ENCODE data around the gene TAF6L. TPM values are rescaled to one million over a fixed set of nuclear protein-coding genes. Genes with fewer than 3 reads are reported as not detected.
"Not testable (repeated sequence)": the region's sequence is repeated elsewhere in the genome, so short reads cannot be mapped to it uniquely, and the experiment has no call there.

Gene TAF6L
- total RNA-seq, 2 donors from 2014 or later: 8.1 to 11.0 TPM

DNA sequence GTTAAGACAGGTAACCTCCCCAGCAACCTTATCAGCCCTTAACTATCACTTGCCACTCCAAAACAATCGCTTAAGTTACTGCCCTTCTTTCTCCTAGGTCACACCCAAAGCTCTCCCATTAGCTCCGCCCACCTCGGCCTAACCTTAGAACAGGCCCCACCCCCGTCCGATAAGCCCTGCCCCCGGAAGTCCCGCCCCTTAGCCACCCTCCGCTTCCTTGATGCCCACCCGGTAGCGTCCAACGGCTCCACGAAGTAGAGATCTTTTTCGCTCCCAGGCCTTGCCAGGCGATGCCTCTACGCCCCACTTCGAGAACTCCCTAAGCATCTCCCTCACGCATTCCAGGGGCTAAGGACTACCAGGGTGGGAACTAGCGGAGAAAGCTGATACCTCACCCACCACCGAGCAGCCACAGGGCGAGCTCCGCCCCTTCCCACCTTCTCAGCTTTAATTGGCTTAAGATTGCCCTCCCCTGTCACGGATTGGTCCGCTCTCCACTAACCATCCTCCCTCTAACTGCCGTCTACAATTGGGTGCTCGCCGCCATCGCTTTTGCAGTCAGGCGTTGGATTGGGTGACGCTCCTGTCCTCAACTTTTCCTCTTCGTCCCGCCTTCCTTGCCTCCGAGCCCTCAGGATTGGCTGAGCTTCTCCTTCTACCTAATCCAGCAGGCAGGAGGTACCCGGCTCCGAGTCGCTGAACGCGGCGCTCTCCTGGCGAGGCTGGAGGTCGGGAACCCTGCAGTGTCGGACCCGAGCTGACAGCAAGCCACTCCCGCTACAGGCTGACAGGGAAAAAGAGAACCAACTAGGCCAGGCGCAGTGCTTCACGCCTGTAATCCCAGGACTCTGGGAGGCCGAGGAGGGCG, 17.2 kb upstream of the TAF6L start, which contains the start of gene ZBTB3:
Gene ZBTB3, minus strand, starts transcription at position 425 of the 868 bp plus-strand sequence. CDS start 496 bp downstream, outside the sequence.
- peak; percentile 99 for ATAC-seq
- peak; percentile 97 for DNase-seq
- intact Hi-C loops (cut with DNase I): no loop called here

DNA sequence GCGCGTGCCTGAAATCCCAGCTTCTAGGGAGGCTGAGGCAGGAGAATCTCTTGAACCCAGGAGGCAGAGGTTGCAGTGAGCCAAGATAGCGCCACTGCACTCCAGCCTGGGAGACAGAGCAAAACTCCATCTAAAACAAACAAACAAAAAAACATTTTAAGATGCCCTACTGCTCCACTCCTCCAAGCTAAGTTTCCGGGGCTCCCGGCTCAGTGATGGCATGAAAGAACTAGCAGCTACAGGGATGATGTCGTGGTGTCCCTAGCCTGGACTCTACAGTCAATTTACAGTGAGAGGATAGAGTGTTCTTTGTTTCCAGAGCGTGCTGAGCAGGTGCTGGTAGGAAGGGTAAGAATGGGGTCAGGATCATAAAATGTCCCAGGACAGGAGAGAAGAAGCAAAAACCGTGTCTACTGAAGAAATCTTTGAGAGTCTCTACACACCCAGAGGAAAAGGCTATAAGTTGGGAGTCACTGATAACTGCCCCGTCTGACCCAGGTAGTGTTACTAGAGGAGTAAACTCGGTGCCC, 16.0 kb upstream of the TAF6L start:
- ATAC-seq: no peak

DNA sequence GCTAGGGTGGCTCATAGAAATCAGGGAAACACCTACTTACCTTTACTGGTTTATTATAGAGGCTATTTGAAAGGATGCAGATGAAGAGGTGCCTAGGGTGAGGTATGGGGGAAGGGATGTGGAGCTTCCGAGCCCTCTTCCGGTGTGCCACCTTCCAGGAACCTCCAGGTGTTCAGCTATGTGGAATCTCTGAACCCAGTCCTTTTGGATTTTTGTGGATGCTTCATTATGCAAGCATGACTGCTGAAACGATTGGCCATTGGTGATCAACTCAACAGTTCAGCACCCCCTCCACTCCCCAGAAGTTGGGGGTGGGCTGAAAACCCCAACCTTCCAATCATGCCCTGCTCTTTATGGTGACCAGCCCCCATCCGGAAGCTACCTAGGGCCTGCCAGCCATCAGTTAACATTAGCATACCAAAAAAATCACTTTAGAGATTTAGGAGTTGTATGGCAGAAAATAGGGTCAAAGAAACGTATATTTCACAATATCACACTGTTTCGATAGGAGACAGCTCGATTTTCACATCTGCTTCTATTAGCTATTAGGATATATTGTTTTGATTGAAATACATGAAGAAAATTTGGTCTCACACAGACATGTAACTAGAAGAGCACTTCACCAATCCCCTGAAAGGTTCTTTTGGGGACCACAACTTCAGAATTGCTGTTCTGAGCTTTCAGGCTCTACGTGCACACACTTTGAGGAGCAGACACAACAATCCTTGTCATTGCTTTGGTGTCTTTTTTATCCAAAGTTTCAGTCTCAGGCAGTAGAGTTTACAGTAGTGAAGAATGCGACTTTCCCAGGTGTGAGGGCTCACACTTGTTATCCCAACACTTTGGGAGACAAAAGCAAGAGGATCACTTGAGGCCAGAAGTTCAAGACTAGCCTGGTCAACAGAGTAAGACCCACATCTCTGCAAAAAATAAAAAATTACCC, 13.1 kb upstream of the TAF6L start:
- no peak for ATAC-seq
- DNase-seq: no peak
- intact Hi-C loops (cut with DNase I): no loop called here

More for the DNA sequence above, 16.0 kb upstream of the TAF6L start:
- no peak for DNase-seq
- intact Hi-C loops (cut with DNase I): no loop called here

DNA sequence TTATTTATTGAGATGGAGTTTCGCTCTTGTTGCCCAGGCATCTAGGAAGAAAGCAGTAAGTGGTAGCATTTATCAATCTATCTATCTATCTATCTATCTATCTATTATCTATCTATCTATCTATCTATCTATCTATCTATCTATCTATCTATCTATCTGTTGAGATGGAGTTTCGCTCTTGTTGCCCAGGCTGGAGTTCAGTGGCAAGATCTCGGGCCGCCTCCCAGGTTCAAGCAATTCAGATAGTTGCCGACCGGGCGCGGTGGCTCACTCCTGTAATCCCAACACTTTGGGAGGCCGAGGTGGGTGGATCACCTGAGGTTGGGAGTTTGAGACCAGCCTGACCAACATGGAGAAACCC, 10.3 kb upstream of the TAF6L start:
- intact Hi-C loops (cut with DNase I); DNase-seq: not testable (repeated sequence)

DNA sequence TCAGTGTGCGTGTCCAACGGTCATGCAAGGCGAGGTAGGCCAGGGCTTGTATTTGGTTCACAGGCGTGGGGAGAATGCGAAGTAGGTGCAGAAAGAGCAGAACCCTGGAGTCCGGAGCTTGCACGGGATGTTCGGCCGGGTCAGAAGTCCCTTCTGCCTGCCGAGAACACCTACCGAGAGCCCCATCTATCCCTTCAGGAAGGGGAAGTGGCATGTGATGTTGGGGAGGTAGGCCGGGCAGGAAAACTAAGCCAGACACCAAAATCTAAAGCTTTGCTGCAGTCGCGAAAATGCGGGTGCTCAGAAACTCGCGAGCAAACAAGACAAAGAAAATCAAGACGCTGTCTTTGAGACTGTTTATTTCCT, 435 bp upstream of the TAF6L start:
- DNase-seq: no peak
- ATAC-seq: peak; percentile 12 to 18
- intact Hi-C loops (cut with DNase I): no loop called here

More for the DNA sequence above, 10.3 kb upstream of the TAF6L start:
- ATAC-seq: not testable (repeated sequence)

DNA sequence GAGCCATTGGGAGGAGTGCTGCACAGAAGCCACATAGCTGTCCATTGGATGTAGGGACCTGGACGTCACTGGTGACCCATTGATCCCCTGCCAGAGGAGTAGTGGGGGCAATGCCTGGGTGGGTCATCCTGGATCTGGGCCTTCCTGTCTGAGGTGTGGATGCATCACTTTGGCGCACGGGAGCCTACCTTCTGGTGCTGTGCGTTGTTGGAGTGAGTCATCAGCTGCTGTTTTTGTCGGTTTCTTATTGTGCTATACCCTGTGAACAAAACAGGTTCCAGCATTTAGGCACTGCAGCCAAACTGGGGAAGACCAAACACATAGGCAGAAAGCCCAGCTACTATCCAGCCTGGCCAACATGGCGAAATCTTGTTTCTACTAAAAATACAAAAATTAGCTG, 3.2 kb downstream of the TAF6L start:
- DNase-seq: no peak
- ATAC-seq: no peak
- intact Hi-C loops (cut with DNase I): no loop called here

DNA sequence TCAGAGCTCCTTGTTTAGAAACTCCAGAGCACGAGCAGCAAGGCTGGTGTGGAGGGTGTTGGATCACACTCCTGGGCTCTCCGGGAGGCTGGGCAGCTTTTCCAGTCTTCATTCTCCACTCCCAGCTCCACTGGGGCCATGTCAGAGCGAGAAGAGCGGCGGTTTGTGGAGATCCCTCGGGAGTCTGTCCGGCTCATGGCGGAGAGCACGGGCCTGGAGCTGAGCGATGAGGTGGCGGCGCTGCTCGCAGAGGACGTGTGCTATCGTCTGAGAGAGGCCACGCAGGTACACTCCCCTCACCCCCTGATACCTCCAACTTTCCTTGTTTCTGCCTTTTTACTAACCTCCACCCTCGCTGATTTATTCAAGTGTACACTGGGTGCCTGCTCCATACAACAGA, 4.5 kb downstream of the TAF6L start:
- DNase-seq (no peak), ATAC-seq (no peak)
- intact Hi-C loops (cut with DNase I): no loop called here

DNA sequence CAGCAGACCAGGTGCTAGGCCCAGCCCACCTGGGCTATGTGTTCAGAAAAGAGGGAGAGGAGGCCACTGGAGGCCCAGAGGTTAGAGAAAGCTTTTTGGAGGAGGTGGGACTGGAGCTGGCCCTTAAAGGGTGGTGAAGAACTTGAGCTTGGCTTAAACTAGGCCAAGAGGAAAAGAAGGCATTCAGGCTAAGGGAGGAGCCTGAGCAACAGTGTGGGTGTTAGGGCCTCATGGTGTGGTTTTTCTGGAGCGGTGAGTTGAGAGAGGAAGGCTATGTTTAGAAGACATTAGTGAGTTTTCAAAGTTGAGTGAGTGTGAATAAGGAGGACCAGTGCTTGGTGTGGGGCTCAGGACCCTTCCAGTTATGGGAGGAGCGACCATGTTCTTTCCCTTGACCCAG, 6.2 kb downstream of the TAF6L start:
- DNase-seq (no peak), ATAC-seq (no peak)
- intact Hi-C loops (cut with DNase I): no loop called here

DNA sequence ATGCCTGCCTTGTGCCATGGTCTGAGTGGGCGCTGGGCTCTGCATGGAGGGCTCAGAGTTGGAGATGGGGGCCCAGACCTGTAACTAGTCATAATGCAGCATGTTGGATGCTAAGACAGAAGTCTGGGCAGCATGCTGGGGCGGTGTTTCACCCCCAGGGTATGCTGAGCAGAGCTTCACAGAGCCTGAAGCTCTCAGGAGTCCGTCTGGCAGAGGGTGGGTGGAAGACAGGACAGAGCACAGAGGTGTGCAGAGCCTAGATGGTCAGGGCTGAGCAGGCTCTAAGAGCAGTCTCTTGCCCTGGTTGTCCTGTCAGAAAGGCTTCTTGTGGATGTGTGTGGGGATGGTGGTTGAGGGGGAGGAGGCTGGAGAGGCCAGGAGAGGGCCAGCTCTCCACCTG, 7.2 kb downstream of the TAF6L start:
- DNase-seq (no peak), ATAC-seq (no peak)
- intact Hi-C loops (cut with DNase I): no loop called here

DNA sequence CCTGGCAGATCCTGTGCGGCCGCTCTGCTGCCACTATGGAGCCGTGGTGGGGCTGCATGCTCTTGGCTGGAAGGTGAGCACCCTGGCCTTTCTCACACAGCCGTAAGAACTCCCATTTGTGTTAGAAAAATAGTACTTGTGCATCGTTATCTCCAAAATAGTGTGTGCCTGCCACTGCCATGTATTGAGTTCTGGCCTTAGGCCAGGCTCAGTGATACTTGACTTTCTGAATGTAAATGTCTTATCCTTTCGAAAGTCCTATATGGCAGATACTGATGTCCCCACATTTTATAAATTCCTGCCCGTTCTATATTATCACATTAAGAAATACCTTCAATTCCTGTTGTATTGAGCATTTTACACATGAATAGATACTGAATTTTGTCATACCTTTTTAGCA, 11.6 kb downstream of the TAF6L start:
- intact Hi-C loops (cut with DNase I): no loop called here
- no peak for ATAC-seq

DNA sequence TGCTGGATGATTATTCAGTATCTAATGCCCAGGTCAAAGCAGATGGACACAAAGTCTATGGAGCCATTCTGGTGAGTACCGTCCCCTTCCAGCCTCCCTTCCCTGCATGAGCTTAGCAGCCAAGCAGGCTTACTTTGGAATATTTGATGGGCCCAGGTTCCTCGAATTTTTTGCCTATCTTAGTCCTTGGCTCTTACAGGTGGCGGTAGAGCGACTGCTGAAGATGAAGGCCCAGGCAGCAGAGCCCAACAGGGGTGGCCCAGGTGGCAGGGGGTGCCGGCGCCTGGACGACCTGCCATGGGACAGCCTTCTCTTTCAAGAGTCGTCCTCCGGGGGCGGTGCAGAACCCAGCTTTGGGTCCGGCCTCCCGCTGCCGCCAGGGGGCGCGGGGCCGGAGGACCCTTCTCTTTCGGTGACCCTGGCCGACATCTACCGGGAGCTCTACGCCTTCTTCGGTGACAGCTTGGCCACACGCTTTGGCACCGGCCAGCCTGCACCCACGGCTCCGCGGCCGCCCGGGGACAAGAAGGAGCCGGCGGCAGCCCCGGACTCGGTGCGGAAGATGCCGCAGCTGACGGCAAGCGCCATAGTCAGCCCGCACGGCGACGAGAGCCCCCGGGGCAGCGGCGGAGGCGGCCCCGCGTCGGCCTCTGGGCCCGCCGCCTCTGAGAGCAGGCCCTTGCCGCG, 15.3 kb downstream of the TAF6L start:
- ATAC-seq: peak; percentile 85 to 92
- DNase-seq: peak; percentile 90
- intact Hi-C loops (cut with DNase I): loop anchor here (2.0 to 5.0 kb wide), 2 partner anchors 76 kb away; no protein-coding TSS in a partner anchor

More for the DNA sequence above, 11.6 kb downstream of the TAF6L start:
- no peak for DNase-seq

DNA sequence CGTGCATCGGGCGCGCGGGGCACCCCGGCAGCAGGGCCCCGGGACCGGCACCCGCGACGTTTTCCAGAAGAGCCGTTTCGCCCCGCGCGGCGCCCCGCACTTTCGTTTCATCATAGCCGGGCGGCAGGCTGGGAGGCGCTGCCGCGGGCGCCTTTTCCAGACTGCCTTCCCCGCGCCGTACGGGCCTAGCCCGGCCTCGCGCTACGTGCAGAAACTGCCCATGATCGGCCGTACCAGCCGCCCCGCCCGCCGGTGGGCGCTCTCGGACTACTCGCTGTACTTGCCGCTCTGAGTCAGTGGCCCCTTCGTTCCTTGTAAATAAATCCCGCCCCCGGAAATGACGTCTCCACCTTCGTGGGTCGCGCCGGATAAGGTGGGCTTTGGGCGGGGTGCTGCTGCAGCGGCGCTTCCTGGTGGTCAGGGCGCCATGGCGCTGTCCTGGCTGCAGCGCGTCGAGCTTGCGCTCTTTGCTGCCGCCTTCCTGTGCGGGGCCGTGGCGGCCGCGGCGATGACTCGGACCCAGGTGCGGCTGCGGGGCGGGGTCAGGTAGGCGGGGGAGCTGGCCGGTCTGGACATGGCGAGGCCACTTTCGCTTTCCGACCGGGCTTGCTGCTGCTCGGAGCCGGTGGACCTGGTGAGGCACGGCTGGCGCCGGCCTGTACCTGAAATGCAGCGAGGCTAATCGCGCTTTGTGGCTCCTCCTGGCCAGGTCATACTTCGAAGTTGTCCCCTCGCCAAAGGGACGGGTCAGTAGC, 16.0 kb downstream of the TAF6L start, which contains the start of gene TMEM179B:
Gene TMEM179B, plus strand, starts transcription at position 398 of the 755 bp plus-strand sequence. Its CDS starts 30 bp downstream, at position 428.
- intact Hi-C loops (cut with DNase I): loop anchor here (2.0 to 5.0 kb wide), 2 partner anchors 75 to 76 kb away; no protein-coding TSS in a partner anchor
- peak; percentile 90 to 92 for ATAC-seq
- peak; percentile 99 for DNase-seq

DNA sequence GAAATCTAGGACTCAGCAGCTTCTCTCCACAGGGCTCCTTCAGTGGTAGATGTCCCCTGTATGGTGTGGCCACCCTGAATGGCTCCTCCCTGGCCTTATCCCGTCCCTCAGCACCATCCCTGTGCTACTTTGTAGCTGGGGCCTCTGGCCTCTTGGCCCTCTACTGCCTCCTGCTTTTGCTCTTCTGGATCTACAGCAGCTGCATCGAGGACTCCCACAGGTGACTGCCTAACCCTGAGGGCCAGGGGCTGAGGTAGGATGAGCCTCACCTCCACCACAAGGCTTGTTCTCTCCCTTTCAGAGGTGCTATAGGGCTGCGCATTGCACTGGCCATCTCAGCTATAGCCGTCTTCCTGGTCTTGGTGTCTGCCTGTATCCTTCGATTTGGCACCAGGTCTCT, 17.8 kb downstream of the TAF6L start:
- intact Hi-C loops (cut with DNase I): loop anchor here in 1 of 2 donors (5.0 kb wide), 1 partner anchor 73 kb away; no protein-coding TSS in a partner anchor
- no peak for ATAC-seq
- DNase-seq: no peak

DNA sequence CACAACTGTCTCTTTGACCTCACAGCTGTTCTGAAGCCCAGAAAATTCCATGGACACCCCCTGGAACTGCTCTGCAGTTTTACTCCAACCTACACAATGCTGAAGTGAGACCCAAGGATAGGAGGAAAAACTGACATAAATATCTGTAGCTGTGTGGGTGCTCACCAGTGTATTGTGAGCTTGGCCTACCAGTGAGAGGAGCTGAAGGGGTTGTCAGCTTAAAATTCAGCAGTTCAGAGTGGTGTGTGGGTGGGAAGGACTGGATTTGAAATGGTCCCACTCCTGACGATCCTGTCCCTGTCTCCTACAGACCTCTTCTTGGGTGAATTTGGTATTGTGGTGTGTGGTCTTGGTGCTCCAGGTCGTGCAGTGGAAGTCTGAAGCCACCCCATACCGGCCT, 18.4 kb downstream of the TAF6L start:
- ATAC-seq (no peak), DNase-seq (no peak)
- intact Hi-C loops (cut with DNase I): loop anchor here in 1 of 2 donors (5.0 kb wide), 1 partner anchor 73 kb away; no protein-coding TSS in a partner anchor

DNA sequence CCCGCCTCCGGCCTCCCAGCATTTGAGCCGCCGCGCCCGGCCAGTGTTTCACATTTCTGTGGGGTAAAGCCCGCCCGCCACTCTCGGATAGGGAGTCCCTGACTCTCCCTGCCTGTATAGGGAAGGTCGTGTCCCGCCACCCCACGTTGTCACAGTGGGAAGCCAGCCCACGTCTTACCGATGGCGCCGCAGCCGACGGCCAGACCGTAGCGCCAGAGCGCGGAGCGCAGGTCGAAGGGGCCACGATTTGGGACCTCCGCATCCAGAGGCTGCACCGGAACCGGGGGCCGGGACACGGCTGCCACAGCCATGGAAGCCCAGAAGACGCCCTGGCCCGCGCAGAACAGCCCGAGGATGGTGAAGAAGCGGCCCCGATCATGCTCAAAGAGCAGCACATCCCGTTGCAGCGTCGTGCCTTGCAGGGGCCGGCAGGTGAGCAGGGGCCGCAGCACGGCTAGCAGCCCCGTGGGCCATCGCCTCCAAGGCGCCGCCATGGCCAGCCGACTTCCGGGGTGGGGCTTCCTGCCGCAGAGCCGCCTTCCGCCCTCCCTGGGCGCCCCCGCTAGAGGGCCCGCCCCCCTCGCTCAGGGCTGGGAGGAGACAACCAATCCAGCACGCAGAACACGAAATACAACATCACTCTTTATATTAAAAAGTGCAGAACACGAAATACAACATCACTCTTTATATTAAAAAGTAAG, 20.5 kb downstream of the TAF6L start, which contains the start of gene TMEM223:
Gene TMEM223, minus strand, starts transcription at position 506 of the 701 bp plus-strand sequence. Its CDS starts 12 bp downstream, at position 494.
- DNase-seq (peak; percentile 91), ATAC-seq (peak; percentile 88 to 90)
- intact Hi-C loops (cut with DNase I): loop anchor here in 1 of 2 donors (5.0 kb wide), 1 partner anchor 41 kb away; the partner anchor contains the start of genes STX5 and TEX54

DNA sequence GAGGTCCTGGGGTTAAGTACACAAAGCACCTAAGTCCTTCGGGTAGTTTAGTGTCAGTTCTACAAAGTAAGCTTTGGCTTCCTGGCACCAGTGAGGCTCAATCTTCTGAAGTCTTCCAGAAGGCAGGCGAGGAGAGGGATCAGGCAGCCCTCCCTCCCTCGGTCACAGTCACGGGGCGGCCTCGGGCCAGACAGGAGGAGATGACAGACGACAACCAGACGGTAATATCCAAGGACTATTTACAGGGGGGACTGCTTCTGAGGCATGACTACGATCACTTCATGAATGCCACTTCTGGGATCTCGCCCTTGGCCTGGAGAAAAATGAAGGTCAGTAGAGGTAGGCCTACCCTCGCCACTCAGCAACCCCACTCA, 21.0 kb downstream of the TAF6L start:
- ATAC-seq: peak; percentile 9 to 25
- peak; percentile 39 for DNase-seq
- intact Hi-C loops (cut with DNase I): loop anchor here in 1 of 2 donors (5.0 kb wide), 1 partner anchor 40 kb away; the partner anchor contains the start of genes STX5 and TEX54
